Calu3 (cell line): ENCODE measurements around the gene KCNJ13. TPM values are rescaled to one million over a fixed set of nuclear protein-coding genes. Genes with fewer than 3 reads are reported as not detected.

Source experiments
- BruUV-seq: library from RNA; stranded (reverse); fragments of 400-500 nt; replicated peaks from 2 replicates; lab custom pipeline; 2021; lab: Mats Ljungman, UMichigan
- CTCF ChIA-PET: fragments of 300-600 bp; sonication (Branson Sonifier 250); formaldehyde crosslinking; loops from one replicate; lab custom pipeline; 2022; ENCODE audit warnings: antibody characterized with exemption; lab: Charles Lee
- DNase-seq: peaks from one replicate; pipeline ENCODE4 v3.0.0; 2022
- H3K27ac Mint-ChIP-seq: one replicate; pipeline ENCODE4 v1.8.0; 2022; ENCODE audit warnings: mixed read lengths; ENCODE audit not compliant: unreplicated experiment
- H3K27me3 Mint-ChIP-seq: one replicate; pipeline ENCODE4 v1.8.0; 2022; ENCODE audit warnings: mixed read lengths; ENCODE audit not compliant: unreplicated experiment
- H3K36me3 Mint-ChIP-seq: one replicate; pipeline ENCODE4 v1.8.0; 2022; ENCODE audit warnings: mild to moderate bottlenecking, moderate library complexity, mixed read lengths; ENCODE audit not compliant: insufficient read depth, unreplicated experiment
- H3K4me1 Mint-ChIP-seq: one replicate; pipeline ENCODE4 v1.8.0; 2022; ENCODE audit warnings: mild to moderate bottlenecking, low read depth, mixed read lengths; ENCODE audit not compliant: unreplicated experiment
- H3K4me3 Mint-ChIP-seq: one replicate; pipeline ENCODE4 v1.8.0; 2022; ENCODE audit warnings: mild to moderate bottlenecking, low read depth, moderate library complexity, mixed read lengths; ENCODE audit not compliant: unreplicated experiment
- H3K9me3 Mint-ChIP-seq: one replicate; pipeline ENCODE4 v1.8.0; 2022; ENCODE audit warnings: low read depth, mixed read lengths; ENCODE audit not compliant: unreplicated experiment
- intact Hi-C: fragments of 100-400 bp; cut with micrococcal nuclease; formaldehyde crosslinking; loops from one replicate; pipeline ENCODE4 v1.10.0; 2022; ENCODE audit not compliant: unreplicated experiment
- total RNA-seq: library from RNA; stranded (reverse); gene quantifications from 2 replicates; pipeline ENCODE4 v1.2.3, GENCODE V29; 2022
- TF ChIP-seq, protein P1 (sequence below): fragments of 200-600 bp; IDR thresholded peaks from one replicate; pipeline ENCODE4 v1.8.0; 2022; ENCODE audit warnings: antibody characterized with exemption; ENCODE audit not compliant: unreplicated experiment

Gene KCNJ13
- total RNA-seq, 1 experiment from 2014 or later = not detected

DNA sequence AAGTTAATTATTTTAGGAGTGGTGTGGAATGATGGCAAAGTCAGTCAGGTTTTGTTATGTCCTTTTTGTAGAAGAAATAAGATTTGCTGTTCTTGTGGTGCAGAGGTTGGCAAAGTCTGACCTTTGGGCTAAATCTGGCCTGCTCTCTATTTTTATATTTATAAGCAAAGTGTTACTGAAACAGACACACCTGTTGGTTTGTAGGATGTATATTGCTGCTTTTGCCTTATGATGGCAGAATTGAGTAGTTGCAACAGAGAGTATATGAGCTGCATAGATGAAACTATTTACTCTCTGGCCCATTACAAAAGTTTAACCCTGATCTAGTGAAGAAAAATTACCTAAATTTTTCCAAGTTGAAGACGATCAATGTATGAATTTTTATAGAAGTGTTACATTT, 34.1 kb upstream of the KCNJ13 start:
- intact Hi-C loops = no loop called here
- Mint-ChIP-seq H3K4me1 (no peaks in the 10 kb centered on the region), H3K4me3 (no peak overlapping the region), H3K27me3 (no peaks in the 10 kb centered on the region), H3K9me3 (no peaks in the 10 kb centered on the region), H3K27ac (no peak overlapping the region), H3K36me3 (peaks cover 41% of the 10 kb centered on the region)
- CTCF ChIA-PET = no interaction called here
- no peak for DNase-seq
- TF ChIP-seq, protein P1, sequence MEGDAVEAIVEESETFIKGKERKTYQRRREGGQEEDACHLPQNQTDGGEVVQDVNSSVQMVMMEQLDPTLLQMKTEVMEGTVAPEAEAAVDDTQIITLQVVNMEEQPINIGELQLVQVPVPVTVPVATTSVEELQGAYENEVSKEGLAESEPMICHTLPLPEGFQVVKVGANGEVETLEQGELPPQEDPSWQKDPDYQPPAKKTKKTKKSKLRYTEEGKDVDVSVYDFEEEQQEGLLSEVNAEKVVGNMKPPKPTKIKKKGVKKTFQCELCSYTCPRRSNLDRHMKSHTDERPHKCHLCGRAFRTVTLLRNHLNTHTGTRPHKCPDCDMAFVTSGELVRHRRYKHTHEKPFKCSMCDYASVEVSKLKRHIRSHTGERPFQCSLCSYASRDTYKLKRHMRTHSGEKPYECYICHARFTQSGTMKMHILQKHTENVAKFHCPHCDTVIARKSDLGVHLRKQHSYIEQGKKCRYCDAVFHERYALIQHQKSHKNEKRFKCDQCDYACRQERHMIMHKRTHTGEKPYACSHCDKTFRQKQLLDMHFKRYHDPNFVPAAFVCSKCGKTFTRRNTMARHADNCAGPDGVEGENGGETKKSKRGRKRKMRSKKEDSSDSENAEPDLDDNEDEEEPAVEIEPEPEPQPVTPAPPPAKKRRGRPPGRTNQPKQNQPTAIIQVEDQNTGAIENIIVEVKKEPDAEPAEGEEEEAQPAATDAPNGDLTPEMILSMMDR = no peak
- BruUV-seq = no TSS peak

DNA sequence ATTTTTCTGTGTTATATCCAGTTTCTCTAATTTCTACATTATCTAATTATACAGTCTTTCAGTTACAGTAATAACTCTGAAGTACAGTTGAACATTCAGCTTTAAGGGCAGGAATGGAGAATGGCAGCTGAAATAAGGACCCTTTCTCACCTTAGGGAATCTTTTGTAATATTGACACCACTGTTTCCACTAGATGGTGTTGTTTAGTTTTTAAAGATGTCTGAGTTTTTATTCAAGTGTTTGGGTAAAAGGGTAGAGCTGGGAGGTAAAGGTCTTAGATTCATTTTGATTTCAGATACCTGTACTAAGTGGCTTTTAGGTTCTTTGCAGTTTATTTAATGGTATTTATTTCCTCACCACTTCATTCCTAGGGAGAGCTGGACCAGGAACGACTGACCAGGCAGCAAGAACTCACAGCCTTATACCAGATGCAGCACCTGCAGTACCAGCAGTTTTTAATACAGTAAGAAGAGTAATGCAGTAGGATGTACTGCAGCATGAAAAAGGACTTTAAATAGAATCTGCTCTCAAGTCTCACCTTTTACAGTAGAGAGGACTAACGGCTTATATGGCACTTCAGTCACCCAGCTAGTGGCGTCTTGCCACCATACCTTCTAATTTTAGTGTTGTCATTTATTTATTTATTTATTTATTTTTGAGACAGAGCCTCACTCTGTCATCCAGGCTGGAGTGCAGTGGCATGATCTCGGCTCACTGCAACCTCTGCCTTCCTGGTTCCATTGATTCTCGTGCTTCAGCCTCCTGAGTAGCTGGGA, 33.2 kb upstream of the KCNJ13 start:
- Mint-ChIP-seq H3K27ac (no peak overlapping the region), H3K4me3 (no peak overlapping the region), H3K9me3 (no peaks in the 10 kb centered on the region), H3K36me3 (peaks cover 41% of the 10 kb centered on the region), H3K27me3 (no peaks in the 10 kb centered on the region), H3K4me1 (no peaks in the 10 kb centered on the region)
- intact Hi-C loops = loop anchor here (5.0 kb wide), 1 partner anchor 47 kb away; no protein-coding TSS in a partner anchor
- CTCF ChIA-PET = no interaction called here
- TF ChIP-seq, protein P1 = no peak
- no TSS peak for BruUV-seq
- no peak for DNase-seq

DNA sequence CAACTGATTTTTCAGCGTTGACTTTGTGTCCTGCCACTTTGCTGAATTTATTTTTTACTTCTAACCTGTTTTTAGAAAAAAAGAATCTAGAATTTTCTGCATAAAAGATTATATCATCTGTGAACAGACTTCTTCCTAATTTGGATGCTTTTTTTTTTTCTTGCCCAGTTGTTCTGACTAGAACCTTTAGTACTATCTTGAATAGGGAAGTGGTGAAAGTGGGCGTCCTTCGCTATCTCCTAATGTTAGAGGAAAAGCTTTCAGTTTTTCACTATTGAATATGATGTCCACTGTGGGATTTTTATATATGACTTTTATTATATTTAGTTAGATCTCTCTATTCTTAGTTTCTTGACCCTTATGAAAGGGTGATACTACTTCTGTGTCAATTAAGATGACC, 25.7 kb upstream of the KCNJ13 start:
- no peak for DNase-seq
- CTCF ChIA-PET = no interaction called here

DNA sequence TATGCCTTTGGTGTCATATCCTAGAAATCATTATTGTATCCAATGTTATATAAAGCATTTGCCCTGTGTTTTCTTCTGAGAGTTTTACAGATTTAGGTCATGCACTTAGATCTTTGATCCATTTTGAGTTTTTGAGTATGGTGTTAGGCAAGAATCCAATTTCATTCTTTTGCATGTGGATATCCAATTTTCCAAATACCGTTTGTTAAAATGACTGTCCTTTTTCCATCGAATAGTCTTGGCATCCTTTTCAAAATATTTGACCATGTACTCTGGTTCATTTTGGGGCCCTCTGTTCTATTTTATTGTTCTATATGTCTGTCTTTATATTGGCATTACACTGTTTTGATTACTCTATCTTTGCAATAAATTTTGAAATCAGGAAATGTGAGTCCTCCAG, 23.8 kb upstream of the KCNJ13 start:
- Mint-ChIP-seq H3K4me1 (no peaks in the 10 kb centered on the region), H3K36me3 (peaks cover 26% of the 10 kb centered on the region), H3K9me3 (no peaks in the 10 kb centered on the region), H3K4me3 (no peak overlapping the region), H3K27ac (no peak overlapping the region), H3K27me3 (no peaks in the 10 kb centered on the region)
- intact Hi-C loops = no loop called here
- CTCF ChIA-PET = no interaction called here
- no peak for DNase-seq
- TF ChIP-seq, protein P1 = no peak
- BruUV-seq = no TSS peak

More for the DNA sequence above, 25.7 kb upstream of the KCNJ13 start:
- TF ChIP-seq, protein P1 = no peak
- Mint-ChIP-seq H3K4me1 (no peaks in the 10 kb centered on the region), H3K4me3 (no peak overlapping the region), H3K36me3 (peaks cover 21% of the 10 kb centered on the region), H3K27ac (no peak overlapping the region), H3K9me3 (no peaks in the 10 kb centered on the region), H3K27me3 (no peaks in the 10 kb centered on the region)
- no TSS peak for BruUV-seq
- intact Hi-C loops = no loop called here
